Endothelial cell of umbilical vein (primary cell): ENCODE data around the gene TTC39A. TPM values are rescaled to one million over a fixed set of nuclear protein-coding genes. Genes with fewer than 3 reads are reported as not detected.

Experiments used
- BruUV-seq: library from RNA; stranded (reverse); fragments of 400-500 nt; replicated peaks from 2 replicates; lab custom pipeline; 2021; lab: Mats Ljungman, UMichigan
- CTCF ChIA-PET: fragments of 300-600, 350-600 bp; sonication (Branson Sonifier 250); formaldehyde crosslinking; loops from one replicate; lab custom pipeline; 2021; ENCODE audit warnings: antibody characterized with exemption, inconsistent platforms; lab: Charles Lee
- POLR2A ChIA-PET: fragments of 300-600, 350-600 bp; sonication (Branson Sonifier 250); formaldehyde crosslinking; loops from one replicate; lab custom pipeline; 2021; ENCODE audit warnings: antibody characterized with exemption, inconsistent platforms; lab: Charles Lee
- DNase-seq: peaks from one replicate; pipeline ENCODE4 v3.0.0-alpha.2; 2011; ENCODE audit warnings: low read depth, low spot score
- FAIRE-seq: peaks from 2 replicates; lab custom pipeline; 2011; peaks lifted over from hg19 to GRCh38; lab: Jason Lieb, UNC
- H2AFZ ChIP-seq: 2 replicates; pipeline ENCODE4 v1.6.0; 2012; ENCODE audit warnings: low read depth, low read length, control low read depth, inconsistent platforms
- H3K27ac ChIP-seq: 2 replicates; pipeline ENCODE4 v1.5.1; 2011; ENCODE audit warnings: low read depth, mild to moderate bottlenecking, control low read depth, low read length, moderate library complexity; ENCODE audit not compliant: insufficient read depth
- H3K27me3 ChIP-seq, 2 experiments: 2 replicates each; pipeline versions ENCODE4 v1.6.0 to v1.6.1; 2011; ENCODE audit warnings: low read length in 2 of 2, mixed read lengths in 1 of 2; ENCODE audit not compliant: control insufficient read depth in 2 of 2, insufficient read depth in 2 of 2
- H3K36me3 ChIP-seq, 2 experiments: 2 replicates in 1 of 2; 3 replicates in 1 of 2; pipeline ENCODE4 v1.5.1; 2011; ENCODE audit warnings: low read length in 2 of 2, mild to moderate bottlenecking in 1 of 2, moderate library complexity in 1 of 2; ENCODE audit not compliant: control insufficient read depth in 2 of 2, insufficient read depth in 2 of 2; ENCODE audit errors: extremely low read depth in 1 of 2
- H3K4me1 ChIP-seq: 3 replicates; pipeline ENCODE4 v1.5.1; 2011; ENCODE audit warnings: mild to moderate bottlenecking, low read length; ENCODE audit not compliant: control insufficient read depth, insufficient read depth; ENCODE audit errors: extremely low read depth
- H3K4me2 ChIP-seq: 2 replicates; pipeline ENCODE4 v1.6.1; 2011; ENCODE audit warnings: low read length, control low read depth, mixed read lengths; ENCODE audit not compliant: insufficient read depth
- H3K4me3 ChIP-seq, 3 experiments: fragments of 200-600 bp in 1 of 3; sonication (generic), shearing (Covaris generic) in 1 of 3; replicated peaks in 1 of 3; 2 replicates each; pipeline ENCODE4 v1.5.1; 2011 to 2016; ENCODE audit warnings: control low read depth in 3 of 3, low read length in 3 of 3, mild to moderate bottlenecking in 2 of 3, inconsistent platforms in 1 of 3, low read depth in 1 of 3, moderate library complexity in 1 of 3; ENCODE audit not compliant: insufficient read depth in 1 of 3
- H3K79me2 ChIP-seq: 2 replicates; pipeline ENCODE4 v1.6.0; 2012; ENCODE audit warnings: low read length, inconsistent platforms; ENCODE audit not compliant: control insufficient read depth, insufficient read depth
- H3K9ac ChIP-seq: replicated peaks from 2 replicates; pipeline ENCODE3; 2011; ENCODE audit warnings: low read length, control low read depth; ENCODE audit not compliant: insufficient read depth; ENCODE audit errors: extremely low read depth
- H3K9me1 ChIP-seq: replicated peaks from 3 replicates; pipeline ENCODE4 v1.6.0; 2011; ENCODE audit warnings: mild to moderate bottlenecking, low read length; ENCODE audit not compliant: control insufficient read depth, insufficient read depth; ENCODE audit errors: extremely low read depth
- H3K9me3 ChIP-seq: replicated peaks from 2 replicates; pipeline ENCODE4 v1.5.1; 2012; ENCODE audit warnings: low read length, inconsistent platforms; ENCODE audit not compliant: control insufficient read depth, insufficient read depth
- H4K20me1 ChIP-seq: replicated peaks from 2 replicates; pipeline ENCODE3; 2011; ENCODE audit warnings: mild to moderate bottlenecking, low read length; ENCODE audit not compliant: control insufficient read depth, insufficient read depth; ENCODE audit errors: extremely low read depth
- EZH2 ChIP-seq: IDR thresholded peaks from 2 replicates; pipeline ENCODE4 v1.6.1; 2012; ENCODE audit warnings: borderline replicate concordance, low read depth, mild to moderate bottlenecking, moderate library complexity, low read length, inconsistent platforms; ENCODE audit not compliant: severe bottlenecking
- FOS ChIP-seq: IDR thresholded peaks from 2 replicates; pipeline ENCODE4 v1.6.1; 2011; ENCODE audit warnings: mild to moderate bottlenecking, low read length, moderate library complexity, borderline replicate concordance; ENCODE audit not compliant: insufficient read depth
- GATA2 ChIP-seq: IDR thresholded peaks from 2 replicates; pipeline ENCODE4 v1.7.0; 2011; ENCODE audit warnings: low read depth, mild to moderate bottlenecking, moderate library complexity, mixed read lengths, low read length; ENCODE audit not compliant: insufficient read length, insufficient read depth
- JUN ChIP-seq: IDR thresholded peaks from 2 replicates; pipeline ENCODE4 v1.6.1; 2011; ENCODE audit warnings: borderline replicate concordance, low read depth; ENCODE audit not compliant: insufficient read length, insufficient read depth
- MYC ChIP-seq: IDR thresholded peaks from one replicate; pipeline ENCODE4 v1.6.1; 2011; ENCODE audit warnings: mild to moderate bottlenecking, low read depth, low read length
- POLR2A ChIP-seq: IDR thresholded peaks from 2 replicates; pipeline ENCODE4 v1.6.1; 2012; ENCODE audit warnings: low read depth, mild to moderate bottlenecking, control low read depth, low read length
- POLR2AphosphoS5 ChIP-seq: IDR thresholded peaks from 2 replicates; pipeline ENCODE4 v1.6.1; 2012; ENCODE audit warnings: low read depth, mild to moderate bottlenecking, control low read depth, low read length, moderate library complexity; ENCODE audit not compliant: insufficient read depth
- dilution Hi-C: fragments of 300-500 bp; cut with MboI; formaldehyde crosslinking; loops from one replicate; pipeline ENCODE4 v1.15.0; 2019; ENCODE audit warnings: low sequenced_read_pairs; ENCODE audit not compliant: extremely low pct_ligation_motif_present
- intact Hi-C: fragments of 100-400 bp; cut with micrococcal nuclease; formaldehyde crosslinking; loops from one replicate; pipeline ENCODE4 v1.10.0; 2022
- polyA plus RNA-seq, 4 experiments: library from polyadenylated mRNA; depleted of rRNA in 3 of 4; stranded (reverse) in 3 of 4; unstranded in 1 of 4; fragments of >200 nt; gene quantifications; 2 replicates each; pipeline versions ENCODE4 v1.2.1 to v1.2.3, GENCODE V29; 2011 to 2012; ENCODE audit warnings: missing spikeins in 1 of 4
- total RNA-seq: library from RNA; stranded (reverse); gene quantifications from 2 replicates; pipeline ENCODE4 v1.2.3, GENCODE V29; 2021
- TF ChIP-seq, protein P1 (sequence below), 2 donors: IDR thresholded peaks; 1 replicate in 1 of 2; 2 replicates in 1 of 2; pipeline ENCODE4 v1.5.1; 2011; ENCODE audit warnings: low read length in 2 of 2, mild to moderate bottlenecking in 2 of 2, moderate library complexity in 2 of 2, control low read depth in 1 of 2, inconsistent platforms in 1 of 2, low read depth in 1 of 2; ENCODE audit not compliant: insufficient read depth in 1 of 2; ENCODE audit errors: extremely low read depth in 1 of 2
- TF ChIP-seq, protein P2 (sequence below): IDR thresholded peaks from 2 replicates; pipeline ENCODE4 v1.6.1; 2011; ENCODE audit not compliant: insufficient read depth, insufficient read length

The TTC39A gene
- total and polyA plus RNA-seq, 2 donors (not counting 3 experiments of a cell fraction or from before 2014, with no cell fraction given), result 1.1 to 1.7 TPM

DNA sequence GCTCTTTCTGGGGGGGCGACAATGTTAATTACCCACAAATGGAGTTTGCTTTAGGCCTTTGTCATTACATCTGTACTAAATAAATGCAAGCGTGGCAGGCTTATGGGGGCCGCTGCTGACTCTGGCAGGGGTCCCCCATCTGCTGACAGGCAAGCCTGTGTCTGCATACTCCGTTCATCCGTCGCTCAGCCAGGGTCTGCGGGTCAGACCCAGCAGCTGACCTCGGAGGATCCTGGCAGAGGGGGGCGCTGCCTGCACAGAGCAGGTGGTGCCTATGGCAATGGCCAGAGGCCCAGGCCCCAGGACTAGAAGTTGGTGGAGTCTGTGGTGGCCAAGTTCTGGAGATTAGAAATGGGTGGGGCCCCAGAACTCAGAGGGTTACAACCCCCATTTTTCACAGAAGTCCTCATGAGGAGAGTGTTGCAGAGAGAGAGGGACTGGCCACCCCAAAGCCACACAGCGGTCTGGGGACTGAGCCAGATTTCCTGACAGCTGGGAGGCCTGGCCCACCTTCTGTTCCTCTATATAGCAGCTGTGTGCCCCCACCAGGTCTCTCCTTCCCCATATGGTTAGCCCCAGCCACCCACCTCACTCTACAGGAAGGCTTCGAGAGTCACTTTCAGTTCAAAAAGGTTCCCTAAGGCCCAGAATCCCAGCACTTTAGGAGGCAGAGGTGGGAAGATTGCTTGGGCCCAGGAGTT lies 31.0 kb downstream of the TTC39A start:
- POLR2A ChIA-PET, result no interaction called here
- Histone ChIP-seq H4K20me1 (no peaks in the 10 kb centered on the region), H3K9me1 (no peaks in the 10 kb centered on the region), H3K9ac (no peak overlapping the region), H3K4me2 (no peak overlapping the region), H3K4me1 (peaks cover 20% of the 10 kb centered on the region), H3K9me3 (no peaks in the 10 kb centered on the region), H3K27ac (no peak overlapping the region), H3K4me3 (no peak overlapping the region), H3K79me2 (no peaks in the 10 kb centered on the region), H2AFZ (no peak overlapping the region), H3K27me3 (no peaks in the 10 kb centered on the region), H3K36me3 (no peaks in the 10 kb centered on the region)
- FAIRE-seq (no peak), DNase-seq (no peak)
- TF ChIP-seq POLR2A (no peak), EZH2 (no peak), POLR2AphosphoS5 (no peak), FOS (no peak), GATA2 (no peak), MYC (no peak), JUN (no peak)
- TF ChIP-seq, protein P1, sequence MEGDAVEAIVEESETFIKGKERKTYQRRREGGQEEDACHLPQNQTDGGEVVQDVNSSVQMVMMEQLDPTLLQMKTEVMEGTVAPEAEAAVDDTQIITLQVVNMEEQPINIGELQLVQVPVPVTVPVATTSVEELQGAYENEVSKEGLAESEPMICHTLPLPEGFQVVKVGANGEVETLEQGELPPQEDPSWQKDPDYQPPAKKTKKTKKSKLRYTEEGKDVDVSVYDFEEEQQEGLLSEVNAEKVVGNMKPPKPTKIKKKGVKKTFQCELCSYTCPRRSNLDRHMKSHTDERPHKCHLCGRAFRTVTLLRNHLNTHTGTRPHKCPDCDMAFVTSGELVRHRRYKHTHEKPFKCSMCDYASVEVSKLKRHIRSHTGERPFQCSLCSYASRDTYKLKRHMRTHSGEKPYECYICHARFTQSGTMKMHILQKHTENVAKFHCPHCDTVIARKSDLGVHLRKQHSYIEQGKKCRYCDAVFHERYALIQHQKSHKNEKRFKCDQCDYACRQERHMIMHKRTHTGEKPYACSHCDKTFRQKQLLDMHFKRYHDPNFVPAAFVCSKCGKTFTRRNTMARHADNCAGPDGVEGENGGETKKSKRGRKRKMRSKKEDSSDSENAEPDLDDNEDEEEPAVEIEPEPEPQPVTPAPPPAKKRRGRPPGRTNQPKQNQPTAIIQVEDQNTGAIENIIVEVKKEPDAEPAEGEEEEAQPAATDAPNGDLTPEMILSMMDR (IDR thresholded peaks at IDR 0.05; ENCODE audit: extremely low read depth in 1 of 2, insufficient read depth in 1 of 2, low read depth in 1 of 2, low read length in 2 of 2), result no peak
- TF ChIP-seq, protein P2, sequence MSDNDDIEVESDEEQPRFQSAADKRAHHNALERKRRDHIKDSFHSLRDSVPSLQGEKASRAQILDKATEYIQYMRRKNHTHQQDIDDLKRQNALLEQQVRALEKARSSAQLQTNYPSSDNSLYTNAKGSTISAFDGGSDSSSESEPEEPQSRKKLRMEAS, result no peak
- intact Hi-C loops (loop anchor here (10.0 kb wide), 3 partner anchors 215 to 525 kb away; partner anchors contain the start of gene FAF1), dilution Hi-C loops (no loop called here)
- CTCF ChIA-PET, result interaction anchor here (5.5 kb wide), 1 partner anchor 109 kb away, joined by 63 read pairs; no protein-coding TSS in a partner anchor
- BruUV-seq, result no TSS peak
